Endometrium (tissue), 2 donors: ENCODE results near the gene HDAC4.
"Not testable (repeated sequence)": the region's sequence is repeated elsewhere in the genome, so short reads cannot be mapped to it uniquely, and the experiment has no call there.

Source experiments
- FAIRE-seq: peaks from 2 replicates; lab custom pipeline; 2012; peaks lifted over from hg19 to GRCh38; lab: Jason Lieb, UNC
- donor health status: control.
- donor health status: control.

The HDAC4 gene

DNA sequence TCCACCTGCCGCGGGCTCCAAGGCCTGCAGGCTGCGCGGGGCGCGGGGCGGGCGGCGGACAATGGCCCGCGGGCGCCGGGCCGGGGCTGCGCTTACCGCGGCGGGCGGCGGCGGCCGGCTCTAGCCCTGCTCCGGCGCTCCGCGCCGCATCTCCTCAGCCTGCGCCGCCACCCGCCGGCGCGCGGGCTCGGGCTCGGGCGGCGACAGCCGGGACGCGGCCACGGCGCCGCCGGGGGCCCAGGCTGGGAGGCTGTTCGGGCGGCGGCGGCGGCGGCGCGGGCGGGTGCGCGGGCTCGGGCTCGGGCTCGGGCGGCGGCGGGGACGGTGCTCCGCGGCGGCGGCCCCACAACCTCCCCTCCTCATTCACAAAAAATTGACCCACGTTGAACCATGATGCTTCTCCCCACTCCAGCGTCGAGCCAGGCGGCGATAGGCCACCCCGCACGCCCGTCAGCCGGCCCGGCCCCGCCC lies at the start of gene HDAC4:
Gene HDAC4 (minus strand): TSS at position 425 of the 471 bp plus-strand sequence. CDS start 48,321 bp downstream, outside the sequence.
- FAIRE-seq, result no peak

DNA sequence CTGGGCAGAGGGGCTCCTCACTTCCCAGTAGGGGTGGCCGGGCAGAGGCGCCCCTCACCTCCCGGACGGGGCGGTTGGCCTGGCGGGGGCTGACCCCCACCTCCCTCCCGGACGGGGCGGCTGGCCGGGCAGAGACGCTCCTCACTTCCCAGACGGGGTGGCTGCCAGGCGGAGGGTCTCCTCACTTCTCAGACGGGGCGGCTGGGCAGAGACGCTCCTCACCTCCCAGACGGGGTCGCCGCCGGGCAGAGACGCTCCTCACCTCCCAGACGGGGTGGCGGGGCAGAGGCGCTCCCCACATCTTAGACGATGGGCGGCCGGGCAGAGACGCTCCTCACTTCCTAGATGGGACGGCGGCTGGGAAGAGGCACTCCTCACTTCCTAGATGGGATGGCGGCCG lies 48.6 kb upstream of the HDAC4 start:
- not testable (repeated sequence) for FAIRE-seq

DNA sequence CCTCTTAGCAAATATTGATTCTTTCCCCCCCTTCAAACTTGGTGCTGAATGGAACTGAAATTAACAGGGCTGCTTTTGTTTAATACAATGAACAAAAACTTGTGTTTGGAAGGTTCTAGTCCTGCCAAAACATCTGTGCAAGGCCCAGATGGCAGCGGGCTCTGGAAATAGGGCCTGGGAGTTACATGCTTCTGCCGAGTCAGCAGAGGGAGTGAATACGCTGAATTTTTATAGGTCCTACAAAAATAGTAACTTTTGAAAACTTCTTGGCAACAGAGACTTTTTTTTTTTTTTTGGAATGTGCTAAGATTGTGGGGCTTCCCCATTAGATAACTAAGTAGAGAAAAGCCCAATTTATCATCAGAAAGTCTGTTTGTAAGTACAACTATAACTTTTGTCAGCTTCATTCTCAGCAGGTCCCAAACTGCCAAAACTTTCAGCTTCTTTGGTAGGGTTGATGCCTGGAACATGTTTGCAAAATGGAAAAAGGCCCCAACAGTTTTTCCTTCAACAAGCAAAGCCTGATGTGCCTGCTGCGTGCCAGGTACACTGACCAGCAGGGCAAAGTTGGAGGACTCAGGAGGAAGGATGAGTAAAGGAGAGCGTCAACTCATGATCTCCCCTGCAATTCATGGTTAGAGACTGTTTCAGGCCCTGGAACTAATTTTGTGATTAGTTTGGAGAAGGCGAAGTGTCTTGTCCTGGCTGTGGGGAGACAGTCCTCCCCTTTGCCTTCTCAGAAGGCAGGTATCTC lies 45.1 kb upstream of the HDAC4 start:
- peak; percentile 98 for FAIRE-seq

DNA sequence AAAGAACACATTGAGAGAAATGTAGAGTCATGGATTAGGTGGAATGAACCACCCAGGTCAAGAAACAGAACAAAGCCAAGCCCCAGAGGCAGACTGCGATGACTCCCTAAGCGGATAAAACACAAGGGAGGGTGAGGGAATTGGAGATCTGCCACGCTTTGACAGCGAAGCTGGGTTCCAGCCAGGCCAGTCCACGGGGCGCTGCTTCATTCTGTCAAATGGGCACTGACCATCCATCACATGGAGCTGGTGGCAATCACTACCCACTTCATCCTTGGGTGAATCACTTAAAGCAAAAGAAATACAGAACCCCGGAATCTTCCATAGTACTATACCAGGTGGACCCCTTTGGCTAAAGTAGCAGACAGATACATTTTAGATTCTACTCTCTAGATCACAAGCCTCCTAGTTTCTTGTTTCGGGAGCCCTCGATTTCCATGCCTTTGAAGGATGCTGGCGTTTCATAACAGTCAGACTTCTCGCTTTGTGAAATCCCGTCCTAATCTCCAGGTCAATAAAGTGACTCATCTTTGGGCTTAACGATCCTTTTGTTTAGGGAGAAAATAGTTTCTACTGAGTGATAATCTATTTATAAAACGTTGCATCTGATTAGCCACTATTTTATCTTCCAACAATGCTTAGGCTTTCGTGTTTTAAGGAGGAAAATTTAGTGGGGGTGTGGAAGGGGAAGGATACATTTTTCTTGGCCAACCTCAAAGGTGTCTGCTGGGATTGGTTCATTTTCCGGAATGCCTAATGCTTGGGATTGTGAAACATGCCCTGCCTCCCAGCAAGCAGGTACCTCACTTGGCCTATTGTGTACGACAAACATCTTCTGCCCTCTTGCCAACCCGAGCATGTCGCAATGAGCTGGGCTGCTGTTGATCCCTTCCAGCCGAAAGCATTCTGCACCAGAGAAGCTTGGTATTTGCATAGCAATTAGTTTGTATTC lies 44.1 kb upstream of the HDAC4 start:
- FAIRE-seq, result peak; percentile 85

DNA sequence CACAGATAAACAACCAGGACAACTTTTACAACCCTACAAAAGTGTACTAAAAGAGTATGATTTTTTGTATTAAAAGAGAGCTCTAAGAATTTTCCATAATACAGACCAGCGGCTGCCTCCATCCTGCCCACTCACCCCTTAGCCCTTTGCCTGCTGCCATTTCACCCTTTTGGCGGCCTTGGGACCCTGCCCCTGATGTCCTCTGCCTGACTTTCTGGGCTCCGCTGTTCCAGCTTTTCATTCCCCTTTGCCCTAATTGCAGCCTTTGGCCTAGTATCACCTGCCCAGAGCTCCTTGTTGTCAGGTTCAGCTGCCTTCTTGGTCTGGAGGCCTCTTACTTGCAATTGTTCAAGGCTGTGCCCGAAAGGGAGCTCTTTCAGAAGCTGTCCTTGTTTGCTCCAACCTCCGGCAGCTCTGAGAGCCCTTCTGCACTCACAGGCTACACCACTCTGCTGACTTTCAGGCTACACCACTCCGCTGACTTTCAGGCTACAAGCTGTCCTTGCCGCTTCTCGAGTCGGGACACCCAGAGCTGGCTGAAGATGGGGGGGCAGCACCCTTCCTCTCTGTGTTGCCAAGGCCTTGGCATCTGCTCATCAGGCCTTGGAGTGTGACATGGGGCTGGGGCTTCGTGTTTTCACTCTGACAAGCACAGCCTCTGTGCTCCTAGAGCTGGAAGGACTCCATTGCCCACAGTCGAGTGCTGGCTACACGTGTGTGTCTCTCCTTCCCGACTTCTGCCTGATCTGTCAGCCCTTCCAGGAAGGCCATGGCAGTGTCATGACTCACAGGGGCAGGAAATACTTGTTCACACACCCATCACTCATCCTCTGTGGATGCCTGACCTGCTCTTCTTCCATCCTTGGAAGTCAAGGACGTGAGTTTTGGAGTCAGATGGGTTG lies 43.1 kb upstream of the HDAC4 start:
- FAIRE-seq, result no peak

DNA sequence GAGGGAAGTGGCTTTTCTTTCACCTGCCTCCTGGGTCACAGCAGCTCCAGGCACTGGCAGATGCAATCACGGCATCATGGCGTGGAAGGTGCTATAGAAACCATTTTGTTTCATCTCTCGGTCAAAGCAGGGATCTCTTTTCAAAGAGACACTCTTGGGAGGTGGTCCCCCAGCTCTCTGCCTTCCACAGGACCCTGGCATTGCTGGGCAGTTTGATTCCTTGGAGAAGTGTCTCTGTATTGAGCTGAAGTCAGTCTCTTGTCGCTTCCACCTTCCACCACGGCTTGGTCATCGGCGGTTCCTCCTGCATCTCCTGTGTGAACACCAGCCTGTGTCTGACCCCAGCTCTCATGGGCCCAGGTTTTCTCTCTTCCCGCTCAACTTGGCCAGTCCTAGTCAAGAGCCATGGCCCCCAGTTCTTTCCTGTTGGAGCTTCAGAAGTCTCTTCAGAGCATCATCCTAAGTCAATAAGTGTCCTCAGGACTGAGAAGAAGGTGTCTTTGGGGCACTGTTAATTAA lies 42.3 kb upstream of the HDAC4 start:
- FAIRE-seq, result no peak

DNA sequence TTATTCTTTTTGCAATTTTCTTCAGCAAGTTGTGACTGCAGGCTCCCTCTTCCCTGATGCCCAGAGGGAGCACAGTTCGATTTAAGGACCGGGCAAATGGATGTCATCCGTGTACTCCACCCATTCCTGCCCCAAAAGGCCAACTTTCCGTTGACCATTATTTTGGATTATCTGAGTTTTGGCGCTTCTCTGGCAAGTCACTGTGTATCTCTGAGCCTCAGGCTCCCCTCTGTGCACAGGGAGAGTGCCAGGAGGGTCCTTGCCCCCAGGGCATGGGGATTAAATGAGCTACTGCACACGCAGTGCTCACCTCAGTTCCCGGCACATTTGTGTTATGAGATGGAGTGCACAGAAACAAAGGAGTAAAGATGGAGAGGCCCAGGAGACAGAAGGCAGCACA lies 41.4 kb upstream of the HDAC4 start:
- FAIRE-seq, result no peak

DNA sequence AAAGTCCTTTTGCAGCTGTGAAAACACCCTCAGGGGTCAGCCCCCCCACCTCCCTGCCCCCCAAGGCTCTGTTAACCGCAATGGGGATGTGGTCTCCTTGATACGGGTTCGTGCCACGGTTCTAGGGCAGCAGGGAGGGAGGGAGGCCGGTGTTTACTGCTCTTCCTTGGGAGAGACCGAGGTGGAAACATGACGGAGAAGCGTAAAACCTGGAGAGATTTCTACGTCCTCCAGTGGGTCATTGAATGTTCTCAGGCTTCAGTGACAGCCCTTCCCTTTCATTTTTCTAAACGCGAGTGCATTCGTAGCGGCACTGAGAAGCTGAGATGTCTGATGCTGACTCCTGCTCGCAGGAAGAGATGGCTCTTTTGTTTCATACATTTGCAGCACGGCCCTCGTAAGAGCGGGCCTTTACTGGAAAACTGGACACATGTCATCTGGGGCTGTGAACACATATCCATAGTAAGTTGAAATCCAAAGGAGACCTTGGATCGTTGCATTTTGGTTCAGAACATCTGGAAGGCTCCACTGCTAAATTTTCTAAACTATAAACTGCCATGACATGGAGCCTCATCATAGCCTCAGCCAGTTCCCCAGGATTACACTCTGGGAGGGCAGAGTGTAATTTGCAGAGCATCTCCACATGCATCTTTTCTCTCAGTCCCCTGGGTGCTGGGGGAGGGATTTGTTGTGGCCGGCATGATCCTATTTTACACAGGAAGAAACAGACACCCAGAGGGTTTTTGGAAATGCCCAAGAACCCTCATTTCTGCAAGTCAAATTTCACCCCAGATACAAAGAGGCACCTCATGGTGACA lies 40.6 kb upstream of the HDAC4 start:
- FAIRE-seq, result no peak

DNA sequence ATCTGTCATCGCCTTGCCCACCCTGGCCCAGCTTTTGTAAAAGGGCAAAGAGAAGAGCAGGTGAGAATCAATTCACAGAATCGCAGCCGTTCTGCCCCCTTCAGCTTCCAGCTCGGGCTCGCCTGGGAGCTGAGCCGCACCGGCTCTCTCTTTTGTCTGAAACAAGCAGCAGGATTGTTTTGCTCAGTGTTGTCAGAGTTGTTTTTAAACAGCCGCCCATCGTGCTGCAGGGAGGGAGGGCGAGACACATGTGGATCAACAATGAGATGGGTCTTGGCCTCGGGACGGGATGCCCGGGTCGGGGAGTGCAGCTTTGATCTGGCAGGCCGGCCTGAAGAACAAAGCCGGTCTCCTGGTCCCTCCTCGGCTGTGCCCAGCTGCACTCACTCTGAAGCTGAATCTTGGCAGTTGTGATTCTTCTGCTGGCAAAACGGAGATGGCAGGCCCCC lies 39.7 kb upstream of the HDAC4 start:
- peak; percentile 72 for FAIRE-seq

DNA sequence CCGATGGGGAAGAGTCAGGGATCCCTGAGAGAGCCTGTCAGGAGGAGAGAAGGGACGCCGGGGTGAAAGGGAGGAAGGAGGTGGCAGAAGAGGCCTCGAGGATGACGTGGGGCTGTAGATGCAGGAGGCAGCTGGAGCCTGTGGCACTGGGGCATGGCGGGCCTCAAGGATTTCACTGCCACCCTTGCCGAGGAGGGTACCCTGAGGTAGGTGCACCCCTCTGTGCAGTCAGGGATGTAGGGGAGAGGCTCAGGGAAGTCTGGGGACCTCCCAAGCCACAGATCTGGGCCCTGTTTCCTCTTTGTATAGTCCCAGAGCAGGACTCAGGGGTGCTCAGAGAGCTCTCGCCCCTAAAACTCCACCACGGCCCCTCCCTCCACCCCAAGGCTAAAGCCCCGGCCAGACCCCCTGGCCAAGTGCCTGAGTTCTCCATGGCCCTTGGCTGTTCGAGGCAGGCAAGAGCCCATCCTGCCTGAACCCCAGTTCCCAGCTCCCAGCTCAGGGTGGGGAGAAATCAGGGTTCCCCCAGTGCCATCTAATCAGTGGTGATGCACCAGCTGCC lies 39.0 kb upstream of the HDAC4 start:
- no peak for FAIRE-seq

DNA sequence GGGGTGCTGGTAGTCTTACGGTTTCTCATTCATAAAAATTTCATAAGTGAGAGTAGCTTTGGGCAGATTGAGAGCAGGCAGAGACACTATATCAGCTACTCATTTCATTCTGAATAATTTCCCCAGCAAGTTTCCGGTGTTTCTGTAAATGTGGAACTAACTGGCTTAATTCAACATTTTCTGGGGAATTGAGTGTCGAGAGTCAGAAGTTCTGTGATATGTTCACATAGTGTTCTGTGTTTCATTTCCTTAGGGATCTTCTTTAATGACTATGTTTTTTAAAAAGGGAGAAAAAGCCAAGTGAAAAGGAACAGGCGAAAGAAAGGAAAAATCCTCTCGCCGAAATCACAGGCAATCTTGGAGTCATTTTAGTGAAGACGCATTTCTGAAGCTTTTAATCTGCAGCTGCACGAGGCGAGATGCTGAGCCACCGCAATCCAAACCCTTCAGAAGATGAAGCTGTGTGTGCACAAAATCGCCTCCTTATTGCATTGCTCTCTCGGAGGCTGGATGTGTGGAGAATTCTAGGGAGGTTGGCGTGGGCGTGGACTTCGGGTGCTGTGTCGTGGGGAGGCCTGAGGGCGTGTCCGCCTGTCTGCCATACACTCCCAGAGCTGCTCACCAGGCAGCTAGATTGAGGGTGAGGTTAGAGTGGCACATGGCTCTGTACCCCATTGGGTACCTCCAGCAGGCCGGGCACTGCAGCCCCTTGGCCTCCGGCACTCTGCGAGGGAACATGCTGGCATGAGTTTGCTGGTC lies 38.4 kb upstream of the HDAC4 start:
- no peak for FAIRE-seq

DNA sequence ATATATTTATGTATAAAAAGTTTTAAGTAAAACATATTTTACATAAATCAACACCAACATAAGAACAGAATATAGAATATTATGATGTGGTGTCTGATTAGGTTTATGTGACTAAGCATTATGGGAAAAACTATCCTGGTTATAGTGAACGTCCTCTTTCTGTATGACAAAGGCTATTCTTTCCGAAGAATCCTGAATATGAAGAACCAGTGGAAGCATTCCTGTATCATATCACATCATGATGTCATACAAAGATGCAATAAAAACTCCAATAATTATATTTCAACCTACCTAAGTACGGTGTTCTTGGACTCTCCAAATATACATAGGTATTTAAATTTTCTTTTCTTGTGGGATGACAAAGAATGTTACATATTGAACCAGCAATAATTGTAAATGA lies 37.5 kb upstream of the HDAC4 start:
- no peak for FAIRE-seq

DNA sequence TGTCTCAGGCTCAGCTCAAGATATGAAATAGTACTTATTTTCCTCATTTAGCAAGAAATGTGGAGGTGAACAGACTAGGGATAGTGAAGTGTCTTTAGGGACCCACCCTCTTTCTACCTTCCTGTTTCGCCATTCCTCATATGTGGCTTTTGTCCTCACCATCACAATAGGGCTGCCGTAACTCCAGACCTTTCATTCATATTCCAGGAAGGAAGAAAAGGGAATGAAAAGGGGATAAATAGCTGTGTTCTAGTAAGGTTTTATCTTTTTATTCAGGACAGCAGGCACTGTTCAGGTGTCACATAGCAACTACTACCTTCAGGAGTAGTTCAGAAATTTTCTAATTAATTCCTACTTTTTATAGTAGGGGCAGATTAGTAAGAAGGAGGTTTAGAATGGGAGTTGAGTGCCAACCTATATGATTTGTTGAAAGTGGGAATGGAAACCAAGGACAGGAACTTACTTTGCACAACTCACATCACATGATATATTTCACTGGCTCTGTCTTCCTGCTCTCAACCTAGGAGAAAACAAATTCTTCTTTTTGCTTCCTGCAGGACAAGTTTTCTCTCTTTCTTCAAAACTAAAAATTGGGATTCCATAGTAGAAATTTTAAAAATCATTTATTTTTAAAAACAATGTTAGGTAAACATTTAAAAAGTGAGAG lies 36.0 kb upstream of the HDAC4 start:
- FAIRE-seq, result no peak

DNA sequence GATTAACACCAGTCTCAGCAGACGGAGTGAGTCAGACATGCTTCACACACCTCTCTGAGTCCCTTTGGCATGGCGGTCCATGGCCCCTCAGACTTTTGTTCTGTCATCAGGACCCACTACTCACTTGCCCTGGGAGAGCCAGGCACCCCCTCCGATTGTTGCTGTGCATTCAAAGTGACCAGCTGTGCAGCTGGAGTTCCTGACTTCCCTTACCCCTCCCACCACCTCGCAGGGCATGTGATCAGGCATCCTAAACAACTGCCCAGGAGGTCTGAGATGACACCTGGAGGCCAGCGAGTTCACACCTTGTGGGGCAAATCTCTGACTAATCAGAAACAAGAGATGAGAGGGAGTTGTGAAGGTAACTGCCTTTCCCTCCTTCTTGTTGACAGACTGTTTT lies 35.3 kb upstream of the HDAC4 start:
- no peak for FAIRE-seq

DNA sequence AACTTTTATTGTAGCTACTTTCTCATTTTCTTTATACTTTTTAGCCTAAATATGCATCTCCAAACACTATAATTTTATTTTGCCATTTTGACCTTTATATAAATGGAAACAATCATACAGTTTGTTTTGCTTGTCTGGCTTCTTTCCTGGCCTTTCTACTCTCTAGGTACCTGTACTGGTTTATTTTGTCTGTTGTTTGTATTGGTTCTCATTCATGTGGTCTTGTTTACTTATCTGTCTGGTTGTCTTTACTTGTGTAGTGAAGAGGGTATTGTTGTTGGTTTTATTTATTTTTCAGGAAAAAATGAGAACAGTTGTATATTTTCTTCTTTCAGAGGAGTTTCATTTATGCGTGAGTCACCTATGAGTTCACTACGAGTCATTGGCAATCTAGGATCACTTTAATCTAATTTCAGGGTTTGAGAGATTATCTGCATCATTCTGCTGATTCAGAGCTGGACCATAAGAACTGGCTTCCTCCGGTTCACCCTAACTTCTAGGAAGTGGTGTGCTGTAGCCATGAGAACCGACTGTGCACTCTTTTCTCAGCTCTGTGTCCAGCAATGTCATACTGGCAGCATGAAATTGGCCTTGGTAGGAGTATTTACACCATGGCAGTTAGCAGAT lies 33.1 kb upstream of the HDAC4 start:
- no peak for FAIRE-seq

DNA sequence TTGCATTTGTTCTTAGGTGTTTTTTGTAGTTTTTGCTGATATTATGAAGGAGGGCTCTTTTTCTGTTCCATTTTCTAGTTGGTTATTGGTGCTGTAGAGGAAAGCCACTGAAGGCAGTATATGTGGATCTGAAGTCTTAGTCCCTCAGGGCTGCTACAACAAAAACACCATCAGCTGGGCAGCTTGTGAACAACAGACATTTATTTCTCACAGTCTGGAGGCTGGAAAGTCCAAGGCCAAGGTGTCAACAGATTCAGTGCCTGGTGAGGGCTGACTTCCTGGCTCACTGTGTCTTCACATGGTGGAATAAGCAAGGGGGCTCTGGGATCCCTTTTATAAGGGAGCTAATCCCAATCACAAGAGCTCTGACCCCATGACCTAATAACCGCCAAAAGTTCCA lies 31.4 kb upstream of the HDAC4 start:
- no peak for FAIRE-seq

DNA sequence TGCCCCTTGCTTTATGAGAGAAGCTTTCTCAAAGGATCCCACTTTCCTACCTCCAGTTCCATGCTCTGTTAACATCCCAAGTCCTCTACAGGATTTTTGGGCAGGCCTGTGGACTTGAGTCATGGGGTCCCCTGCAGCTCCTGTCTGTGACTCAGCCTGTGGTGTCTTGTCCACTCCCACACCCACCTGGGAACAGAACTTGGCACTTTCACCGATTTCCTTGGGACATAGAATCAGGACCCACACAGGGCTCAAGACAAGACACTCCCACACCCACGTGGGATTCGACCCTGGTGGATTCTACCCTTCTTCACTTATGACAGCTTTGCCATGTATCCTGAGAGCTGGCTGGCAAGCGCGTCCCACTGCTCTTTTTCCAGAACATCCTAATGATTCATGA lies 30.7 kb upstream of the HDAC4 start:
- no peak for FAIRE-seq

DNA sequence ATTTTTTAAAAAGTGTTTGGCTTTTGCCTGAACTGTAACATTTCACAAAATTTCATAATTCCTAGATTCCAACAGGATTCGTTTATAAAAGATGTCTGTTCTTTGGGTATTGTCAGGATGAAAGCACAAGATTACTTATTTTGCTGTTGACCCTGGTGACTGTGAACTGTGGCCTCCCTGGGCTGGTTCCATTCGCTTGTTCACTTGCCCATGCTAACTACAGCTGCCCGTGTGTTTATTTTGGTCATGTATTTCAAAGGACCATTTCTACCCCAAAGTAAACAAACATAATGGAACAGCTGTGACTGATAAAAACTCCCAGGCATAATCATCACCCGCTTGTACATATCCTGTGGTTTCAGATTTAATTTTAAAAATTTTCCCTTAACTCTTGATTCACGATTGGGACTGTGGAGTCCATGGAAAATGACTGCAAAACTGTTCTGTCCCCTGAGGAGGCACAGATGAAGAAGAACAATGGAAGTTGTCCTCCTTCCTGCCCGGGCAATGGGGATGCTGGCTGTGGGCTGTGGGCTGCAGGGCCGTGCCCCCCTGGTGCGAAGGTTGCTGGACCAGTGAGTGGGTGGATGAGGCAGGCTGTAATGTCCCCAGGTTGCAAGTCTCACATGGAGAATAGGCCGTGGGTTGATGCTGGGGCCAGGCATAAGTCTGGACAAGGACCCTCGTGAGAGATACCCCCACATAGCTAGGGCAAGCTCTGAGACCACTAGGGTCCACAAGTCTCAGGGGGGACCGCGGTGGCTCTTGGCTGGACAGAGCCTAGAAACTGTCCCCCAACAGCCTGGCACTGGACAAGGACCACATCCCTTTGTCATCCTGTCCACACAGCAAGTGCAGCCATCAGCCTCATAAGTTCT lies 28.9 kb upstream of the HDAC4 start:
- no peak for FAIRE-seq
